ENCODE measurements around the gene ALLC. TPM values are rescaled to one million over a fixed set of nuclear protein-coding genes. Genes with fewer than 3 reads are reported as not detected.

Gene ALLC
- total RNA-seq, 1 donor from 2014 or later: not detected

- Mint-ChIP-seq H3K27me3 (ENCODE audit: low read depth) (peaks cover 56% of the 10 kb centered on the region), H3K36me3 (no peaks in the 10 kb centered on the region), H3K9me3 (no peaks in the 10 kb centered on the region), H3K4me1 (no peaks in the 10 kb centered on the region), H3K27ac (no peak overlapping the region), H3K4me3 (no peak overlapping the region)
- no peak for DNase-seq (ENCODE audit: low spot score in 2 of 2, unreplicated experiment in 2 of 2)
- no peak for TF ChIP-seq CTCF (IDR thresholded peaks at IDR 0.05; ENCODE audit: unreplicated experiment)
Observed at GRCh38 chr2:3747826-3748225, 89.8 kb downstream of the ALLC start.

- no peak for DNase-seq (ENCODE audit: low spot score in 2 of 2, unreplicated experiment in 2 of 2)
- peaks cover 53% of the 10 kb centered on the region for H3K27me3 Mint-ChIP-seq (ENCODE audit: low read depth)
- no peaks in the 10 kb centered on the region for H3K36me3 Mint-ChIP-seq
- H3K9me3 Mint-ChIP-seq: no peaks in the 10 kb centered on the region
- no peak overlapping the region for H3K27ac Mint-ChIP-seq
- TF ChIP-seq CTCF (IDR thresholded peaks at IDR 0.05; ENCODE audit: unreplicated experiment): no peak
- H3K4me1 Mint-ChIP-seq: peaks cover 4% of the 10 kb centered on the region
- no peak overlapping the region for H3K4me3 Mint-ChIP-seq
Observed at GRCh38 chr2:3749201-3749600, 91.2 kb downstream of the ALLC start.

GRCh38 chr2:3751251-3751650 lies 93.3 kb downstream of the ALLC start:
- DNase-seq (ENCODE audit: low spot score in 2 of 2, unreplicated experiment in 2 of 2): no peak
- Mint-ChIP-seq H3K27me3 (ENCODE audit: low read depth) (peaks cover 43% of the 10 kb centered on the region), H3K9me3 (no peaks in the 10 kb centered on the region), H3K4me1 (peaks cover 18% of the 10 kb centered on the region), H3K36me3 (no peaks in the 10 kb centered on the region), H3K27ac (no peak overlapping the region), H3K4me3 (no peak overlapping the region)
- TF ChIP-seq CTCF (IDR thresholded peaks at IDR 0.05; ENCODE audit: unreplicated experiment): no peak

GRCh38 chr2:3751806-3752205 lies 93.8 kb downstream of the ALLC start:
- Mint-ChIP-seq H3K27me3 (ENCODE audit: low read depth) (peaks cover 38% of the 10 kb centered on the region), H3K4me3 (no peak overlapping the region), H3K9me3 (no peaks in the 10 kb centered on the region), H3K4me1 (peaks cover 24% of the 10 kb centered on the region), H3K36me3 (no peaks in the 10 kb centered on the region), H3K27ac (no peak overlapping the region)
- no peak for TF ChIP-seq CTCF (IDR thresholded peaks at IDR 0.05; ENCODE audit: unreplicated experiment)
- DNase-seq (ENCODE audit: low spot score in 2 of 2, unreplicated experiment in 2 of 2): no peak

Other genes with a start within 250 kb of the ALLC start
- 16.6 to 18.7 TPM (median 17.6 TPM) in 3 replicates for gene ADI1, start 138.7 kb upstream of the ALLC start, total RNA-seq
- 21.1 to 24.3 TPM (median 22.5 TPM) in 3 replicates for gene RNASEH1, start 99.9 kb upstream of the ALLC start, total RNA-seq
- 1,528 to 1,604 TPM (median 1,590 TPM) in 3 replicates for gene RPS7, start 82.9 kb upstream of the ALLC start, total RNA-seq
- 9.8 to 10.8 TPM (median 10.1 TPM) in 3 replicates for gene COLEC11, start 63.1 kb upstream of the ALLC start, total RNA-seq
- not detected in 3 replicates for gene DCDC2C, start 45.4 kb downstream of the ALLC start, total RNA-seq